K562 (cell line): ENCODE results near the gene TIMM17B. TPM values are rescaled to one million over a fixed set of nuclear protein-coding genes. Genes with fewer than 3 reads are reported as not detected.
A peak's percentile ranks its signal among the peaks of the same experiment; 100 is the strongest.

Experiments used
- ARHGAP35 ChIP-seq: fragments of 450-650 bp; IDR thresholded peaks from 2 replicates; pipeline ENCODE4 v1.6.1; 2018; ENCODE audit not compliant: partially characterized antibody
- ARID3B ChIP-seq: fragments of 250-450 bp; sonication (Bioruptor Pico); IDR thresholded peaks from 2 replicates; pipeline ENCODE4 v1.4.0; 2020; ENCODE audit warnings: borderline replicate concordance
- CBFA2T3 ChIP-seq: fragments of 450-650 bp; IDR thresholded peaks from 2 replicates; pipeline ENCODE4 v1.6.1; 2017
- CBX3 ChIP-seq, 2 experiments: IDR thresholded peaks; 1 replicate in 1 of 2; 2 replicates in 1 of 2; pipeline ENCODE4 v1.6.1; 2012; ENCODE audit warnings: inconsistent platforms in 2 of 2, low read length in 2 of 2, borderline replicate concordance in 1 of 2, control low read depth in 1 of 2
- CHD4 ChIP-seq: fragments of 200-600 bp; sonication (generic); IDR thresholded peaks from 3 replicates; pipeline ENCODE4 v1.6.1; 2012; ENCODE audit warnings: low read depth, mild to moderate bottlenecking, mixed read lengths, low read length, inconsistent platforms; ENCODE audit not compliant: insufficient read depth, insufficient replicate concordance, poor library complexity, severe bottlenecking
- CREM ChIP-seq: IDR thresholded peaks from 2 replicates; pipeline ENCODE4 v1.6.1; 2014; ENCODE audit warnings: antibody characterized with exemption, low read depth
- ETV1 ChIP-seq: fragments of 450-650 bp; conservative IDR thresholded peaks from 2 replicates; pipeline ENCODE4 v1.6.1; 2016; ENCODE audit warnings: missing genetic modification characterization, control low read depth, low read depth, missing compliant biosample characterization
- FUS ChIP-seq: fragments of 200-400 bp; formaldehyde crosslinking; optimal IDR thresholded peaks from 2 replicates; pipeline ENCODE3; 2017; ENCODE audit warnings: low read depth, low read length
- MITF ChIP-seq: IDR thresholded peaks from 2 replicates; pipeline ENCODE4 v1.6.1; 2014; ENCODE audit warnings: antibody characterized with exemption
- MNT ChIP-seq, 2 experiments: fragments of 450-650 bp; conservative IDR thresholded peaks; 2 replicates each; pipeline ENCODE4 v1.6.1; 2017; ENCODE audit warnings: mild to moderate bottlenecking in 2 of 2, moderate library complexity in 2 of 2
- NCOR1 ChIP-seq: fragments of 450-650 bp; IDR thresholded peaks from 2 replicates; pipeline ENCODE4 v1.6.1; 2016; ENCODE audit warnings: mild to moderate bottlenecking, moderate library complexity
- PBX2 ChIP-seq, 2 experiments: IDR thresholded peaks in 1 of 2; conservative IDR thresholded peaks in 1 of 2; 2 replicates each; pipeline ENCODE4 v1.6.1; 2016; ENCODE audit warnings: low read depth in 2 of 2, mild to moderate bottlenecking in 1 of 2, missing compliant biosample characterization in 1 of 2, missing genetic modification characterization in 1 of 2, moderate library complexity in 1 of 2
- RFX7 ChIP-seq: fragments of 250-450 bp; sonication (Bioruptor Pico); IDR thresholded peaks from 2 replicates; pipeline ENCODE4 v1.5.1; 2021; ENCODE audit warnings: mild to moderate bottlenecking
- SMARCA4 ChIP-seq: fragments of 450-650 bp; IDR thresholded peaks from 2 replicates; pipeline ENCODE4 v1.6.1; 2016
- SRSF3 ChIP-seq: fragments of 200-400 bp; formaldehyde crosslinking; IDR thresholded peaks from 2 replicates; pipeline ENCODE4 v1.6.1; 2016; ENCODE audit warnings: mild to moderate bottlenecking, low read length, moderate library complexity; ENCODE audit not compliant: insufficient read depth
- TAF7 ChIP-seq: fragments of 450-650 bp; IDR thresholded peaks from 2 replicates; pipeline ENCODE4 v1.6.1; 2016; ENCODE audit warnings: missing genetic modification characterization, missing compliant biosample characterization
- YY1 ChIP-seq, 3 experiments: IDR thresholded peaks; 2 replicates each; pipeline ENCODE4 v1.6.1; 2011; ENCODE audit warnings: low read length in 2 of 3, mild to moderate bottlenecking in 2 of 3, moderate library complexity in 2 of 3, borderline replicate concordance in 1 of 3, control low read depth in 1 of 3, low read depth in 1 of 3; ENCODE audit not compliant: insufficient read depth in 3 of 3, insufficient replicate concordance in 2 of 3, control insufficient read depth in 1 of 3, insufficient read length in 1 of 3; ENCODE audit errors: extremely low read depth in 1 of 3
- ZBTB12 ChIP-seq: fragments of 250-450 bp; sonication (Bioruptor Pico); IDR thresholded peaks from 2 replicates; pipeline ENCODE4 v1.4.0; 2020
- ZBTB17 ChIP-seq: fragments of 450-650 bp; formaldehyde crosslinking; IDR thresholded peaks from 2 replicates; pipeline ENCODE4 v1.4.0; 2020; ENCODE audit warnings: mild to moderate bottlenecking
- ZKSCAN1 ChIP-seq: fragments of 150-350 bp; IDR thresholded peaks from 2 replicates; pipeline ENCODE4 v1.6.1; 2016; ENCODE audit warnings: low read depth, low read length
- polyA plus RNA-seq, 8 experiments: library from polyadenylated mRNA; depleted of rRNA in 4 of 8; stranded (reverse) in 5 of 8; unstranded in 3 of 8; fragments of >200 nt; fragmentation: Nextera tagmentation in 2 of 8; fragmentation: Illumina TruSeq in 1 of 8; extraction: Ambion mirVana in 2 of 8; extraction: Trizol in 1 of 8; gene quantifications; 2 replicates each; pipeline versions ENCODE4 v1.2.1 to v1.2.3, GENCODE V29; 2011 to 2014; ENCODE audit warnings: inconsistent platforms in 1 of 8, missing spikeins in 1 of 8
- total RNA-seq, 7 experiments: library from RNA; depleted of rRNA in 6 of 7; stranded (reverse); fragments of >200 nt in 6 of 7; fragmentation: Illumina TruSeq in 2 of 7; extraction: Trizol in 2 of 7; gene quantifications; 2 replicates each; pipeline versions ENCODE4 v1.2.1 to v1.2.3, GENCODE V29; 2011 to 2021; ENCODE audit warnings: low replicate concordance in 1 of 7

Gene TIMM17B
- total and polyA plus RNA-seq, 9 of the 15 experiments (the other 6 are each of a cell fraction or from before 2014, with no cell fraction given), result 9.9 to 184 (median 115) TPM

- no peak for TF ChIP-seq ARID3B (CRISPR knock-in tag)
- no peak for TF ChIP-seq CBX3 (IDR thresholded peaks at IDR 0.05; ENCODE audit: borderline replicate concordance in 1 of 2, low read length in 2 of 2)
- TF ChIP-seq ZBTB12 (CRISPR knock-in tag), result no peak
- TF ChIP-seq YY1 (IDR thresholded peaks at IDR 0.05; ENCODE audit: borderline replicate concordance in 1 of 3, control insufficient read depth in 1 of 3, extremely low read depth in 1 of 3, insufficient read depth in 3 of 3, insufficient read length in 1 of 3, insufficient replicate concordance in 2 of 3, low read depth in 1 of 3, low read length in 2 of 3), result no peak
- TF ChIP-seq MITF, result no peak
- peak; percentile 59 for TF ChIP-seq CBFA2T3
- no peak for TF ChIP-seq CHD4
- no peak for TF ChIP-seq TAF7
- TF ChIP-seq ARHGAP35, result no peak
- peak; percentile 89 for TF ChIP-seq ETV1 (tag)
- no peak for TF ChIP-seq ZKSCAN1
- TF ChIP-seq RFX7 (CRISPR knock-in tag), result no peak
- no peak for TF ChIP-seq SRSF3
- TF ChIP-seq SMARCA4, result peak; percentile 66; the same call in 1 of the 2 replicates
- TF ChIP-seq PBX2 (CRISPR knock-in tag; IDR thresholded peaks at IDR 0.05; ENCODE audit: low read depth), result no peak
- TF ChIP-seq PBX2 (tag; conservative IDR thresholded peaks at IDR 0.05; ENCODE audit: low read depth), result peak; percentile 45; the same call in 1 of the 2 replicates
- TF ChIP-seq NCOR1, result peak; percentile 44; the same call in 1 of the 2 replicates
- no peak for TF ChIP-seq CREM
- TF ChIP-seq MNT (conservative IDR thresholded peaks at IDR 0.05), result no peak
- no peak for TF ChIP-seq FUS
- no peak for TF ChIP-seq ZBTB17 (CRISPR knock-in tag)
Observed at GRCh38 chrX:48864210-48864609, 33.4 kb downstream of the TIMM17B start (continued).
